ENCODE measurements around the gene TTLL12.

GRCh38 chr22:43156413-43156812, 30.5 kb downstream of the TTLL12 start:
- no peak for TF ChIP-seq CTCF (IDR thresholded peaks at IDR 0.05; ENCODE audit: insufficient read depth, low read depth, low read length)
- TF ChIP-seq EZH2 (IDR thresholded peaks at IDR 0.05; ENCODE audit: insufficient read depth, low read length) = no peak

All from astrocyte (in vitro differentiated cells and primary cell).